Measurements from ENCODE around the gene CCDC159.

DNA sequence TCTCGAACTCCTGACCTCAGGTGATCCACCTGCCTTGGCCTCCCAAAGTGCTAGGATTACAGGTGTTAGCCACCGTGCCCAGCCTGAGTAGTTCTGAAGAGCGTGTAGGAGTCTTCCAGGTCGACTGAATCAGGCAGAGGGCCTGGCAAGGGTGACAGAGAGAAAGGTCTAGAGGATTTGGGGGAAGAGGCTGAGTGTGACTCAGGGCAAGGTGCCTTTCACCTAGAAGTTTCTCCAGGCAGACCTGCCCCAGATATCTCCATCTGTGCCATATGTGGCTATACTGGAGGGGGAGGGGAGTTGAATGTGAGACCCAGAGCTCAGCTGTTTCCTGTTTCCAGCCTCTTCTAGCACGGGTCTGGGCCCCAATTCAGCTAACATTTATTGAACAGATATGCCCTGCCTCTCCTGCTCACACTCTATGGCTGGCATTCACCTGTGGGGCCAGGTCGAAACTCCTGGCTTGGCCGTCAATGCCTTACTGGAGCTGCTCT lies 1.3 kb downstream of the CCDC159 start:
- TF ChIP-seq, protein P1, sequence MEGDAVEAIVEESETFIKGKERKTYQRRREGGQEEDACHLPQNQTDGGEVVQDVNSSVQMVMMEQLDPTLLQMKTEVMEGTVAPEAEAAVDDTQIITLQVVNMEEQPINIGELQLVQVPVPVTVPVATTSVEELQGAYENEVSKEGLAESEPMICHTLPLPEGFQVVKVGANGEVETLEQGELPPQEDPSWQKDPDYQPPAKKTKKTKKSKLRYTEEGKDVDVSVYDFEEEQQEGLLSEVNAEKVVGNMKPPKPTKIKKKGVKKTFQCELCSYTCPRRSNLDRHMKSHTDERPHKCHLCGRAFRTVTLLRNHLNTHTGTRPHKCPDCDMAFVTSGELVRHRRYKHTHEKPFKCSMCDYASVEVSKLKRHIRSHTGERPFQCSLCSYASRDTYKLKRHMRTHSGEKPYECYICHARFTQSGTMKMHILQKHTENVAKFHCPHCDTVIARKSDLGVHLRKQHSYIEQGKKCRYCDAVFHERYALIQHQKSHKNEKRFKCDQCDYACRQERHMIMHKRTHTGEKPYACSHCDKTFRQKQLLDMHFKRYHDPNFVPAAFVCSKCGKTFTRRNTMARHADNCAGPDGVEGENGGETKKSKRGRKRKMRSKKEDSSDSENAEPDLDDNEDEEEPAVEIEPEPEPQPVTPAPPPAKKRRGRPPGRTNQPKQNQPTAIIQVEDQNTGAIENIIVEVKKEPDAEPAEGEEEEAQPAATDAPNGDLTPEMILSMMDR (IDR thresholded peaks at IDR 0.05; ENCODE audit: low read depth, low read length, missing input control) = no peak
- TF ChIP-seq NR2F2 (IDR thresholded peaks at IDR 0.05) = no peak
